SU-DHL-6 (cell line): Measurements from ENCODE around the gene ARID5A.

Experiments used
- EZH2phosphoT487 ChIP-seq: fragments of 200-600 bp; sonication (generic), shearing (Covaris generic); conservative IDR thresholded peaks from 2 replicates; pipeline ENCODE4 v1.6.1; 2018; ENCODE audit warnings: mild to moderate bottlenecking, antibody characterized with exemption, low read length, moderate library complexity, mixed read lengths
- TF ChIP-seq, protein P1 (sequence below): fragments of 200-600 bp; sonication (generic); IDR thresholded peaks from one replicate; pipeline ENCODE4 v1.5.1; 2017; ENCODE audit warnings: antibody characterized with exemption, mild to moderate bottlenecking, low read length, moderate library complexity; ENCODE audit not compliant: insufficient read depth, poor library complexity, severe bottlenecking

GRCh38 chr2:96509847-96510230, 26.7 kb upstream of the ARID5A start:
- TF ChIP-seq, protein P1, sequence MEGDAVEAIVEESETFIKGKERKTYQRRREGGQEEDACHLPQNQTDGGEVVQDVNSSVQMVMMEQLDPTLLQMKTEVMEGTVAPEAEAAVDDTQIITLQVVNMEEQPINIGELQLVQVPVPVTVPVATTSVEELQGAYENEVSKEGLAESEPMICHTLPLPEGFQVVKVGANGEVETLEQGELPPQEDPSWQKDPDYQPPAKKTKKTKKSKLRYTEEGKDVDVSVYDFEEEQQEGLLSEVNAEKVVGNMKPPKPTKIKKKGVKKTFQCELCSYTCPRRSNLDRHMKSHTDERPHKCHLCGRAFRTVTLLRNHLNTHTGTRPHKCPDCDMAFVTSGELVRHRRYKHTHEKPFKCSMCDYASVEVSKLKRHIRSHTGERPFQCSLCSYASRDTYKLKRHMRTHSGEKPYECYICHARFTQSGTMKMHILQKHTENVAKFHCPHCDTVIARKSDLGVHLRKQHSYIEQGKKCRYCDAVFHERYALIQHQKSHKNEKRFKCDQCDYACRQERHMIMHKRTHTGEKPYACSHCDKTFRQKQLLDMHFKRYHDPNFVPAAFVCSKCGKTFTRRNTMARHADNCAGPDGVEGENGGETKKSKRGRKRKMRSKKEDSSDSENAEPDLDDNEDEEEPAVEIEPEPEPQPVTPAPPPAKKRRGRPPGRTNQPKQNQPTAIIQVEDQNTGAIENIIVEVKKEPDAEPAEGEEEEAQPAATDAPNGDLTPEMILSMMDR = no peak
- TF ChIP-seq EZH2phosphoT487 = no peak
